CD14-positive monocyte (primary cell): Measurements from ENCODE around the gene BMP7. TPM values are rescaled to one million over a fixed set of nuclear protein-coding genes. Genes with fewer than 3 reads are reported as not detected.

ENCODE experiments used
- DNase-seq, 3 donors: peaks; one replicate each; pipeline ENCODE4 v3.0.0-alpha.2; 2011 to 2022
- H2AFZ ChIP-seq: 2 replicates; pipeline ENCODE4 v1.6.0; 2012; ENCODE audit warnings: mild to moderate bottlenecking, low read depth, low read length, inconsistent platforms; ENCODE audit not compliant: insufficient read depth, poor library complexity, severe bottlenecking
- H3K27ac ChIP-seq, 2 donors: 1 replicate in 1 of 2; 2 replicates in 1 of 2; pipeline ENCODE4 v1.5.1; 2012 to 2013; ENCODE audit warnings: low read length in 2 of 2, control low read depth in 1 of 2, inconsistent platforms in 1 of 2, low read depth in 1 of 2, mild to moderate bottlenecking in 1 of 2
- H3K27me3 ChIP-seq, 2 donors: one replicate each; pipeline versions ENCODE4 v1.6.0 to v1.6.1; 2011 to 2013; ENCODE audit warnings: low read length in 2 of 2; ENCODE audit not compliant: control insufficient read depth in 2 of 2, insufficient read depth in 2 of 2
- H3K36me3 ChIP-seq, 2 donors: replicated peaks in 1 of 2; 1 replicate in 1 of 2; 2 replicates in 1 of 2; pipeline versions ENCODE4 v1.5.1 to v1.6.1; 2012 to 2013; ENCODE audit warnings: low read length in 2 of 2, control low read depth in 1 of 2, inconsistent platforms in 1 of 2, mild to moderate bottlenecking in 1 of 2; ENCODE audit not compliant: insufficient read depth in 2 of 2, control insufficient read depth in 1 of 2
- H3K4me1 ChIP-seq, 2 donors: 1 replicate in 1 of 2; 2 replicates in 1 of 2; pipeline versions ENCODE4 v1.5.1 to v1.6.1; 2012 to 2013; ENCODE audit warnings: low read length in 2 of 2, control low read depth in 1 of 2, inconsistent platforms in 1 of 2, mild to moderate bottlenecking in 1 of 2, moderate library complexity in 1 of 2; ENCODE audit not compliant: insufficient read depth in 2 of 2, control insufficient read depth in 1 of 2
- H3K4me2 ChIP-seq: replicated peaks from 2 replicates; pipeline ENCODE3; 2012; ENCODE audit warnings: low read length, moderate library complexity, mild to moderate bottlenecking; ENCODE audit not compliant: poor library complexity, severe bottlenecking; ENCODE audit errors: extremely low read depth
- H3K4me3 ChIP-seq, 3 experiments: fragments of 200-600 bp in 1 of 3; sonication (generic) in 1 of 3; replicated peaks in 1 of 3; 1 replicate in 2 of 3; 2 replicates in 1 of 3; pipeline ENCODE4 v1.5.1; 2011 to 2013; ENCODE audit warnings: low read length in 3 of 3, mild to moderate bottlenecking in 3 of 3, control low read depth in 2 of 3, low read depth in 2 of 3, inconsistent platforms in 1 of 3, moderate library complexity in 1 of 3
- H3K79me2 ChIP-seq: 2 replicates; pipeline ENCODE4 v1.6.0; 2012; ENCODE audit warnings: mild to moderate bottlenecking, control low read depth, inconsistent platforms, low read length, moderate library complexity; ENCODE audit not compliant: insufficient read depth
- H3K9ac ChIP-seq: 2 replicates; pipeline ENCODE4 v1.6.0; 2017; ENCODE audit warnings: low read length, mild to moderate bottlenecking; ENCODE audit not compliant: insufficient read depth, poor library complexity, severe bottlenecking
- H3K9me3 ChIP-seq, 2 donors: replicated peaks in 1 of 2; 1 replicate in 1 of 2; 2 replicates in 1 of 2; pipeline versions ENCODE4 v1.5.1 to v1.6.1; 2012 to 2013; ENCODE audit warnings: low read length in 2 of 2, control low read depth in 1 of 2; ENCODE audit not compliant: control insufficient read depth in 1 of 2, insufficient read depth in 1 of 2
- H4K20me1 ChIP-seq: 2 replicates; pipeline ENCODE4 v1.6.0; 2012; ENCODE audit warnings: mild to moderate bottlenecking, low read length, control low read depth, moderate library complexity; ENCODE audit not compliant: insufficient read depth
- H3K27ac Mint-ChIP-seq, 7 donors: one replicate each; pipeline ENCODE4 v1.8.0; 2020; ENCODE audit warnings: mild to moderate bottlenecking in 7 of 7, mixed read lengths in 7 of 7, moderate library complexity in 6 of 7, inconsistent platforms in 2 of 7
- H3K27me3 Mint-ChIP-seq, 3 donors: one replicate each; pipeline ENCODE4 v1.8.0; 2021 to 2022; ENCODE audit warnings: low read depth in 3 of 3, mild to moderate bottlenecking in 3 of 3, mixed read lengths in 3 of 3, moderate library complexity in 3 of 3, inconsistent platforms in 1 of 3
- H3K36me3 Mint-ChIP-seq, 2 donors: one replicate each; pipeline ENCODE4 v1.8.0; 2020; ENCODE audit warnings: mixed read lengths in 2 of 2, inconsistent platforms in 1 of 2, mild to moderate bottlenecking in 1 of 2
- H3K4me1 Mint-ChIP-seq: one replicate; pipeline ENCODE4 v1.8.0; 2020; ENCODE audit warnings: mild to moderate bottlenecking, mixed read lengths
- H3K4me3 Mint-ChIP-seq, 2 donors: one replicate each; pipeline ENCODE4 v1.8.0; 2020; ENCODE audit warnings: mild to moderate bottlenecking in 2 of 2, mixed read lengths in 2 of 2, moderate library complexity in 1 of 2
- H3K9me3 Mint-ChIP-seq, 7 donors: one replicate each; pipeline ENCODE4 v1.8.0; 2020 to 2022; ENCODE audit warnings: mixed read lengths in 7 of 7, mild to moderate bottlenecking in 6 of 7, moderate library complexity in 6 of 7, inconsistent platforms in 2 of 7
- WGBS: methylation state at CpG from one replicate; pipeline ENCODE4 v1.1.5; 2013; ENCODE audit warnings: missing lambda C conversion rate; ENCODE audit not compliant: insufficient coverage; 5-methylcytosine and 5-hydroxymethylcytosine counted together
- intact Hi-C, 2 donors: fragments of 100-400 bp; cut with micrococcal nuclease; formaldehyde crosslinking; loops; one replicate each; pipeline versions ENCODE4 v1.15.0 to v1.15.1; 2023
- polyA plus RNA-seq, 3 donors: library from polyadenylated mRNA; depleted of rRNA in 1 of 3; unstranded in 2 of 3; stranded (reverse) in 1 of 3; fragments of 300-500 nt in 2 of 3; fragments of >200 nt in 1 of 3; fragmentation: Illumina TruSeq in 2 of 3; gene quantifications; 1 replicate in 2 of 3; 2 replicates in 1 of 3; pipeline ENCODE4 v1.2.3, GENCODE V29; 2012 to 2021
- TF ChIP-seq, protein P1 (sequence below): fragments of 200-600 bp; IDR thresholded peaks from one replicate; pipeline ENCODE4 v1.8.0; 2022; ENCODE audit warnings: antibody characterized with exemption, mild to moderate bottlenecking

BMP7 gene
- polyA plus RNA-seq, 3 donors, result not detected

DNA sequence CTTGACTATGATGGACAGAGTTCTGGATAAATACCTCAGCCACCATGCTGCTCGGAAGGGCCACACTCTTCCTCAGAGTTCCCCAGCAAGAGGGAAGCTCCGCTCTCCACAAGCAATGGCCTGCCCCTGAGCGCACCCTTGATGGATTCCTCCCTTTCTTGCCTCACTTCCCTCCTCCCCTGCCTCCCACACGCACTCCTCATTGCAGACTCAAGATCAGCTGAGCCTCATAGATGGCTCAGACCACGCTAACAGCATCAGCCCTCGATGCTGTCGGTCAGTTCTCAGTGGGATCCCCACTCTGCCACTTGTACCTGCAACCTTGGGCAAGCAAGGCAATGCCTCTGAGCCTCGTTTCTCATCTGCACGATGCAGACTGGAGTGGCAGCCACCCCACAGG lies 123.3 kb downstream of the BMP7 start:
- 75% methylated on average over 7 of the region's 9 CpGs for WGBS
- Histone ChIP-seq H3K79me2 (no peaks in the 10 kb centered on the region), H3K4me1 (no peaks in the 10 kb centered on the region), H2AFZ (no peak overlapping the region), H3K36me3 (no peaks in the 10 kb centered on the region), H3K27me3 (no peaks in the 10 kb centered on the region), H3K4me3 (no peak overlapping the region), H3K9me3 (no peaks in the 10 kb centered on the region), H4K20me1 (no peaks in the 10 kb centered on the region), H3K4me2 (no peak overlapping the region), H3K9ac (no peak overlapping the region), H3K27ac (no peak overlapping the region)
- TF ChIP-seq, protein P1, sequence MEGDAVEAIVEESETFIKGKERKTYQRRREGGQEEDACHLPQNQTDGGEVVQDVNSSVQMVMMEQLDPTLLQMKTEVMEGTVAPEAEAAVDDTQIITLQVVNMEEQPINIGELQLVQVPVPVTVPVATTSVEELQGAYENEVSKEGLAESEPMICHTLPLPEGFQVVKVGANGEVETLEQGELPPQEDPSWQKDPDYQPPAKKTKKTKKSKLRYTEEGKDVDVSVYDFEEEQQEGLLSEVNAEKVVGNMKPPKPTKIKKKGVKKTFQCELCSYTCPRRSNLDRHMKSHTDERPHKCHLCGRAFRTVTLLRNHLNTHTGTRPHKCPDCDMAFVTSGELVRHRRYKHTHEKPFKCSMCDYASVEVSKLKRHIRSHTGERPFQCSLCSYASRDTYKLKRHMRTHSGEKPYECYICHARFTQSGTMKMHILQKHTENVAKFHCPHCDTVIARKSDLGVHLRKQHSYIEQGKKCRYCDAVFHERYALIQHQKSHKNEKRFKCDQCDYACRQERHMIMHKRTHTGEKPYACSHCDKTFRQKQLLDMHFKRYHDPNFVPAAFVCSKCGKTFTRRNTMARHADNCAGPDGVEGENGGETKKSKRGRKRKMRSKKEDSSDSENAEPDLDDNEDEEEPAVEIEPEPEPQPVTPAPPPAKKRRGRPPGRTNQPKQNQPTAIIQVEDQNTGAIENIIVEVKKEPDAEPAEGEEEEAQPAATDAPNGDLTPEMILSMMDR, result no peak
- DNase-seq, result no peak
- peaks cover under 1 to 2% (median 1%) of the 10 kb centered on the region in 3 donors for H3K27me3 Mint-ChIP-seq
- intact Hi-C loops, result no loop called here
- H3K9me3 Mint-ChIP-seq, result peaks cover 0 to 1% (median 0%) of the 10 kb centered on the region in 7 donors
- no peak overlapping the region for H3K27ac Mint-ChIP-seq
- H3K36me3 Mint-ChIP-seq, result no peaks in the 10 kb centered on the region
- H3K4me1 Mint-ChIP-seq, result no peaks in the 10 kb centered on the region
- H3K4me3 Mint-ChIP-seq, result no peak overlapping the region

DNA sequence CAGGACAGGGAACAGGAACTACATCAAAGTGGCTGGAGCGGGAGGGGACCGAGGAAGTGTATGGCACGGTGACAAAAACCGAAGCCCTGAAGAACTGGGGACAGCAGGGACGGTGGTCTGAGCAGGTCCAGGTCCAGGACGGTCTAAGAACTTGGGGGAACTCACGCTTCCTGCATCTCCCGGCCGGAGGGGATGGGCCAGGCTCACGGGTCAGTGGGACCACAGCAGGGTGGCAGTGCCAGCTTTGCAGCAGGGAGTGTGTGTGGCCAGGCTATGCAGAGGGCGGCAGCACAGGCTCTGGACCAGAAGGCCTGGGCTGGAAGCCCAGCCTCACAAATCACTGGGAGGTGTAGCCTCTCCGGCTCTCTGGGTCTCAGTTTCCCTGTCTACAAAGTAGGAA lies 123.8 kb downstream of the BMP7 start:
- H3K4me2 ChIP-seq, result no peak overlapping the region
- no peak overlapping the region for H3K27ac ChIP-seq
- no peaks in the 10 kb centered on the region for H3K27me3 ChIP-seq
- no peaks in the 10 kb centered on the region for H3K4me1 ChIP-seq
- no peaks in the 10 kb centered on the region for H3K9me3 ChIP-seq
- peaks cover 0 to 1% (median 0%) of the 10 kb centered on the region in 7 donors for H3K9me3 Mint-ChIP-seq
- H3K4me3 Mint-ChIP-seq, result no peak overlapping the region
- TF ChIP-seq, protein P1, result no peak
- no peak for DNase-seq
- H3K79me2 ChIP-seq, result no peaks in the 10 kb centered on the region
- no peak overlapping the region for H3K27ac Mint-ChIP-seq
- H3K4me3 ChIP-seq, result no peak overlapping the region
- WGBS, result 79% methylated on average over 12 of the region's 12 CpGs
- H3K27me3 Mint-ChIP-seq, result peaks cover 1 to 2% (median 1%) of the 10 kb centered on the region in 3 donors
- no peak overlapping the region for H3K9ac ChIP-seq
- no peaks in the 10 kb centered on the region for H4K20me1 ChIP-seq
- H3K36me3 ChIP-seq, result no peaks in the 10 kb centered on the region
- intact Hi-C loops, result no loop called here
- no peak overlapping the region for H2AFZ ChIP-seq
- H3K36me3 Mint-ChIP-seq, result no peaks in the 10 kb centered on the region
- H3K4me1 Mint-ChIP-seq, result no peaks in the 10 kb centered on the region
